ENCODE measurements around the gene SUPT5H. TPM values are rescaled to one million over a fixed set of nuclear protein-coding genes. Genes with fewer than 3 reads are reported as not detected.
A peak's percentile ranks its signal among the peaks of the same experiment; 100 is the strongest.

Gene SUPT5H
- total and polyA plus RNA-seq, 2 of the 13 experiments (the other 11 are each of a cell fraction or from before 2014, with no cell fraction given) = 48.2 to 51.7 TPM

DNA sequence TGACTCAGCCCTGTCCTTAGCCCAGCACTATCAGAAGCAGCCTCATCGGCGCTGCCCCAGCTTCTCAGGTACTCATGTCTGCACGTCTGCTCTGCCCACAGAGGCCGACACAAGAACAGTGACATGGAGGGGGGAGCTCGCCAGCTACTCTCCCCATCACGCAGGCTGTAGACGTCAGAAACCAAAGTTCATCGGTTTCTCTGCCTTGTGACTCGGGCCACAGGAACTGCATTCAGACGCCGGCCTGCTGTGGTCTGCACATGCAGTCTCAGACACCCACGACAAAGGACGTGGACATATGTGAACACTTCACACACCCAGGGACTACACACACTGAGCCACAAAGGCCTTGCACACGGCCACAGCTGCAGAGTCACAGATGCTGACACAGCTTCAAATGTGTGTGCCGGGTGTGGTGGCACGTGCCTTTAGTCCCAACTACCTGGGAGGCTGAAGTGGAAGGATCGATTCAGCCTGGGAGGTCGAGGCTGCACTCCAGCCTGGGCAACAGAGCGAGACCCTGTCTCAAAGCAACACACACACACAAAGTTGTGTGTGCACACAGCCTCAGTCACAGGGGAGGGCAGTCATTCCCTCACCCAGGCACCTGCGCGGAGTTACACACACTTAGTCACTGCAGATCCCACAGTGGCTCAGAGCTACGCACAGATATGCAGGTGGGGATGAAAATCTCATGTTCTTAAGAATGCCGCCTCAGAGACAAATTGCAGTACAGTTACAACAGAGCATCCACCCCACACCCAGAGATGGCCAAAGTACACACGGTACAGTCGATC is 43.6 kb upstream of the SUPT5H start (continued):
- TF ChIP-seq, protein P1, sequence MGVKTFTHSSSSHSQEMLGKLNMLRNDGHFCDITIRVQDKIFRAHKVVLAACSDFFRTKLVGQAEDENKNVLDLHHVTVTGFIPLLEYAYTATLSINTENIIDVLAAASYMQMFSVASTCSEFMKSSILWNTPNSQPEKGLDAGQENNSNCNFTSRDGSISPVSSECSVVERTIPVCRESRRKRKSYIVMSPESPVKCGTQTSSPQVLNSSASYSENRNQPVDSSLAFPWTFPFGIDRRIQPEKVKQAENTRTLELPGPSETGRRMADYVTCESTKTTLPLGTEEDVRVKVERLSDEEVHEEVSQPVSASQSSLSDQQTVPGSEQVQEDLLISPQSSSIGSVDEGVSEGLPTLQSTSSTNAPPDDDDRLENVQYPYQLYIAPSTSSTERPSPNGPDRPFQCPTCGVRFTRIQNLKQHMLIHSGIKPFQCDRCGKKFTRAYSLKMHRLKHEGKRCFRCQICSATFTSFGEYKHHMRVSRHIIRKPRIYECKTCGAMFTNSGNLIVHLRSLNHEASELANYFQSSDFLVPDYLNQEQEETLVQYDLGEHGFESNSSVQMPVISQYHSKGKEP (CRISPR knock-in tag; IDR thresholded peaks at IDR 0.05) = 0 out of 2 replicates have a peak, but pooled peaks have one; percentile 14
- TF ChIP-seq, protein P2, sequence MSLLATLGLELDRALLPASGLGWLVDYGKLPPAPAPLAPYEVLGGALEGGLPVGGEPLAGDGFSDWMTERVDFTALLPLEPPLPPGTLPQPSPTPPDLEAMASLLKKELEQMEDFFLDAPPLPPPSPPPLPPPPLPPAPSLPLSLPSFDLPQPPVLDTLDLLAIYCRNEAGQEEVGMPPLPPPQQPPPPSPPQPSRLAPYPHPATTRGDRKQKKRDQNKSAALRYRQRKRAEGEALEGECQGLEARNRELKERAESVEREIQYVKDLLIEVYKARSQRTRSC (CRISPR knock-in tag; IDR thresholded peaks at IDR 0.05; ENCODE audit: low read depth) = no peak
- TF ChIP-seq MAF1 (CRISPR knock-in tag; IDR thresholded peaks at IDR 0.05; ENCODE audit: borderline replicate concordance) (no peak), KMT2A (CRISPR knock-in tag; IDR thresholded peaks at IDR 0.05) (peak; percentile 62; the same call in 1 of the 2 replicates), DNMT3B (CRISPR knock-in tag; conservative IDR thresholded peaks at IDR 0.05) (no peak; the same call in 1 of the 2 replicates), ZNF101 (CRISPR knock-in tag; IDR thresholded peaks at IDR 0.05; ENCODE audit: borderline replicate concordance, low read depth) (peak; percentile 66; the same call in 1 of the 2 replicates), SNAPC2 (CRISPR knock-in tag; IDR thresholded peaks at IDR 0.05) (peak; percentile 89), SOX13 (IDR thresholded peaks at IDR 0.05) (no peak), SOX13 (CRISPR knock-in tag; conservative IDR thresholded peaks at IDR 0.05 in 1 of 2, IDR thresholded peaks at IDR 0.05 in 1 of 2) (peak in 1 of 2 experiments; percentile 56; a peak in 2 of 4 replicates), FIP1L1 (IDR thresholded peaks at IDR 0.05; ENCODE audit: borderline replicate concordance, insufficient read depth, low read depth, low read length) (no peak), EED (CRISPR knock-in tag; IDR thresholded peaks at IDR 0.05) (no peak; the same call in 1 of the 2 replicates), NFRKB (IDR thresholded peaks at IDR 0.05) (no peak), BRD4 (CRISPR knock-in tag; IDR thresholded peaks at IDR 0.05) (no peak; the same call in 1 of the 2 replicates), MATR3 (CRISPR knock-in tag; IDR thresholded peaks at IDR 0.05) (no peak), ZKSCAN1 (IDR thresholded peaks at IDR 0.05; ENCODE audit: low read length) (no peak)
- TF ChIP-seq, protein P3, sequence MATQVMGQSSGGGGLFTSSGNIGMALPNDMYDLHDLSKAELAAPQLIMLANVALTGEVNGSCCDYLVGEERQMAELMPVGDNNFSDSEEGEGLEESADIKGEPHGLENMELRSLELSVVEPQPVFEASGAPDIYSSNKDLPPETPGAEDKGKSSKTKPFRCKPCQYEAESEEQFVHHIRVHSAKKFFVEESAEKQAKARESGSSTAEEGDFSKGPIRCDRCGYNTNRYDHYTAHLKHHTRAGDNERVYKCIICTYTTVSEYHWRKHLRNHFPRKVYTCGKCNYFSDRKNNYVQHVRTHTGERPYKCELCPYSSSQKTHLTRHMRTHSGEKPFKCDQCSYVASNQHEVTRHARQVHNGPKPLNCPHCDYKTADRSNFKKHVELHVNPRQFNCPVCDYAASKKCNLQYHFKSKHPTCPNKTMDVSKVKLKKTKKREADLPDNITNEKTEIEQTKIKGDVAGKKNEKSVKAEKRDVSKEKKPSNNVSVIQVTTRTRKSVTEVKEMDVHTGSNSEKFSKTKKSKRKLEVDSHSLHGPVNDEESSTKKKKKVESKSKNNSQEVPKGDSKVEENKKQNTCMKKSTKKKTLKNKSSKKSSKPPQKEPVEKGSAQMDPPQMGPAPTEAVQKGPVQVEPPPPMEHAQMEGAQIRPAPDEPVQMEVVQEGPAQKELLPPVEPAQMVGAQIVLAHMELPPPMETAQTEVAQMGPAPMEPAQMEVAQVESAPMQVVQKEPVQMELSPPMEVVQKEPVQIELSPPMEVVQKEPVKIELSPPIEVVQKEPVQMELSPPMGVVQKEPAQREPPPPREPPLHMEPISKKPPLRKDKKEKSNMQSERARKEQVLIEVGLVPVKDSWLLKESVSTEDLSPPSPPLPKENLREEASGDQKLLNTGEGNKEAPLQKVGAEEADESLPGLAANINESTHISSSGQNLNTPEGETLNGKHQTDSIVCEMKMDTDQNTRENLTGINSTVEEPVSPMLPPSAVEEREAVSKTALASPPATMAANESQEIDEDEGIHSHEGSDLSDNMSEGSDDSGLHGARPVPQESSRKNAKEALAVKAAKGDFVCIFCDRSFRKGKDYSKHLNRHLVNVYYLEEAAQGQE (IDR thresholded peaks at IDR 0.05; ENCODE audit: borderline replicate concordance in 1 of 2, low read depth in 1 of 2, low read length in 2 of 2) = no peak; a peak in 1 of 4 replicates
- TF ChIP-seq, protein P4, sequence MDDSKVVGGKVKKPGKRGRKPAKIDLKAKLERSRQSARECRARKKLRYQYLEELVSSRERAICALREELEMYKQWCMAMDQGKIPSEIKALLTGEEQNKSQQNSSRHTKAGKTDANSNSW (CRISPR knock-in tag; IDR thresholded peaks at IDR 0.05; ENCODE audit: borderline replicate concordance) = no peak
- TF ChIP-seq, protein P5, sequence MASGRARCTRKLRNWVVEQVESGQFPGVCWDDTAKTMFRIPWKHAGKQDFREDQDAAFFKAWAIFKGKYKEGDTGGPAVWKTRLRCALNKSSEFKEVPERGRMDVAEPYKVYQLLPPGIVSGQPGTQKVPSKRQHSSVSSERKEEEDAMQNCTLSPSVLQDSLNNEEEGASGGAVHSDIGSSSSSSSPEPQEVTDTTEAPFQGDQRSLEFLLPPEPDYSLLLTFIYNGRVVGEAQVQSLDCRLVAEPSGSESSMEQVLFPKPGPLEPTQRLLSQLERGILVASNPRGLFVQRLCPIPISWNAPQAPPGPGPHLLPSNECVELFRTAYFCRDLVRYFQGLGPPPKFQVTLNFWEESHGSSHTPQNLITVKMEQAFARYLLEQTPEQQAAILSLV (CRISPR knock-in tag; IDR thresholded peaks at IDR 0.05; ENCODE audit: borderline replicate concordance) = peak; percentile 71; the same call in 1 of the 2 replicates
- TF ChIP-seq, protein P6, sequence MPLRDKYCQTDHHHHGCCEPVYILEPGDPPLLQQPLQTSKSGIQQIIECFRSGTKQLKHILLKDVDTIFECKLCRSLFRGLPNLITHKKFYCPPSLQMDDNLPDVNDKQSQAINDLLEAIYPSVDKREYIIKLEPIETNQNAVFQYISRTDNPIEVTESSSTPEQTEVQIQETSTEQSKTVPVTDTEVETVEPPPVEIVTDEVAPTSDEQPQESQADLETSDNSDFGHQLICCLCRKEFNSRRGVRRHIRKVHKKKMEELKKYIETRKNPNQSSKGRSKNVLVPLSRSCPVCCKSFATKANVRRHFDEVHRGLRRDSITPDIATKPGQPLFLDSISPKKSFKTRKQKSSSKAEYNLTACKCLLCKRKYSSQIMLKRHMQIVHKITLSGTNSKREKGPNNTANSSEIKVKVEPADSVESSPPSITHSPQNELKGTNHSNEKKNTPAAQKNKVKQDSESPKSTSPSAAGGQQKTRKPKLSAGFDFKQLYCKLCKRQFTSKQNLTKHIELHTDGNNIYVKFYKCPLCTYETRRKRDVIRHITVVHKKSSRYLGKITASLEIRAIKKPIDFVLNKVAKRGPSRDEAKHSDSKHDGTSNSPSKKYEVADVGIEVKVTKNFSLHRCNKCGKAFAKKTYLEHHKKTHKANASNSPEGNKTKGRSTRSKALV (CRISPR knock-in tag; IDR thresholded peaks at IDR 0.05) = no peak
